ENCODE data around the gene FAM163B. TPM values are rescaled to one million over a fixed set of nuclear protein-coding genes. Genes with fewer than 3 reads are reported as not detected.

FAM163B gene
- total and polyA plus RNA-seq, 4 donors = 2.1 to 4.0 (median 3.4) TPM

GRCh38 chr9:133629221-133630110, 20.3 kb upstream of the FAM163B start:
- Histone ChIP-seq H3K36me3 (ENCODE audit: control insufficient read depth in 4 of 4, insufficient read depth in 3 of 4, low read depth in 1 of 4, low read length in 3 of 4) (no peaks in the 10 kb centered on the region), H3K4me1 (ENCODE audit: control insufficient read depth in 4 of 4, insufficient read depth in 4 of 4, low read length in 3 of 4) (no peaks in the 10 kb centered on the region), H3K4me3 (ENCODE audit: low read depth in 1 of 3, low read length in 3 of 3) (no peak overlapping the region), H3K27me3 (ENCODE audit: control insufficient read depth in 4 of 4, insufficient read depth in 4 of 4, low read length in 3 of 4) (no peaks in the 10 kb centered on the region), H3K9me3 (ENCODE audit: control insufficient read depth in 4 of 4, low read length in 3 of 4) (no peaks in the 10 kb centered on the region), H3K9ac (ENCODE audit: low read depth in 1 of 2, low read length in 2 of 2) (no peak overlapping the region), H3K27ac (ENCODE audit: low read depth in 1 of 2, low read length in 2 of 2) (no peak overlapping the region)
- 92% methylated on average over 23 of the region's 23 CpGs for WGBS
- no peak for TF ChIP-seq HNF4G (IDR thresholded peaks at IDR 0.05)
- TF ChIP-seq GABPA (IDR thresholded peaks at IDR 0.05 in 1 of 2, conservative IDR thresholded peaks at IDR 0.05 in 1 of 2) = no peak
- no peak for TF ChIP-seq SP1 (IDR thresholded peaks at IDR 0.05)
- no peak for TF ChIP-seq RXRA (IDR thresholded peaks at IDR 0.05)
- no peak for TF ChIP-seq ZBTB33 (IDR thresholded peaks at IDR 0.05)
- no peak for TF ChIP-seq NR2F2 (IDR thresholded peaks at IDR 0.05)
- no peak for TF ChIP-seq JUND (IDR thresholded peaks at IDR 0.05)
- TF ChIP-seq CTCF (IDR thresholded peaks at IDR 0.05; ENCODE audit: low read depth, low read length, missing input control) = no peak
- no peak for TF ChIP-seq YY1 (IDR thresholded peaks at IDR 0.05)
- TF ChIP-seq, protein P1, sequence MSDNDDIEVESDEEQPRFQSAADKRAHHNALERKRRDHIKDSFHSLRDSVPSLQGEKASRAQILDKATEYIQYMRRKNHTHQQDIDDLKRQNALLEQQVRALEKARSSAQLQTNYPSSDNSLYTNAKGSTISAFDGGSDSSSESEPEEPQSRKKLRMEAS (IDR thresholded peaks at IDR 0.05) = no peak
- TF ChIP-seq RAD21 (IDR thresholded peaks at IDR 0.05) = no peak
- no peak for TF ChIP-seq FOXA2 (IDR thresholded peaks at IDR 0.05)
- no peak for TF ChIP-seq HNF4A (conservative IDR thresholded peaks at IDR 0.05)
- DNase-seq (ENCODE audit: low spot score) = no peak

- H3K9me3 ChIP-seq (ENCODE audit: control insufficient read depth in 4 of 4, low read length in 3 of 4) = no peaks in the 10 kb centered on the region
- H3K9ac ChIP-seq (ENCODE audit: low read depth in 1 of 2, low read length in 2 of 2) = no peak overlapping the region
- H3K36me3 ChIP-seq (ENCODE audit: control insufficient read depth in 4 of 4, insufficient read depth in 3 of 4, low read depth in 1 of 4, low read length in 3 of 4) = no peaks in the 10 kb centered on the region
- H3K27me3 ChIP-seq (ENCODE audit: control insufficient read depth in 4 of 4, insufficient read depth in 4 of 4, low read length in 3 of 4) = no peaks in the 10 kb centered on the region
- WGBS = 80% methylated on average over 8 of the region's 8 CpGs
- no peak overlapping the region for H3K27ac ChIP-seq (ENCODE audit: low read depth in 1 of 2, low read length in 2 of 2)
- H3K4me1 ChIP-seq (ENCODE audit: control insufficient read depth in 4 of 4, insufficient read depth in 4 of 4, low read length in 3 of 4) = no peaks in the 10 kb centered on the region
- H3K4me3 ChIP-seq (ENCODE audit: low read depth in 1 of 3, low read length in 3 of 3) = no peak overlapping the region
- no peak for DNase-seq (ENCODE audit: low spot score)
- TF ChIP-seq RXRA (IDR thresholded peaks at IDR 0.05) (no peak), HNF4A (conservative IDR thresholded peaks at IDR 0.05) (no peak), GABPA (IDR thresholded peaks at IDR 0.05 in 1 of 2, conservative IDR thresholded peaks at IDR 0.05 in 1 of 2) (no peak), CTCF (IDR thresholded peaks at IDR 0.05; ENCODE audit: low read depth, low read length, missing input control) (no peak), ZBTB33 (IDR thresholded peaks at IDR 0.05) (no peak)
- TF ChIP-seq, protein P1 (IDR thresholded peaks at IDR 0.05) = no peak
These were observed 19.6 kb upstream of the FAM163B start for GRCh38 chr9:133628766-133629165.

All from liver (tissue), 9 donors.